Lower leg skin (tissue), 4 donors: ENCODE measurements around the gene GLYATL3. TPM values are rescaled to one million over a fixed set of nuclear protein-coding genes. Genes with fewer than 3 reads are reported as not detected.
"Not testable (repeated sequence)": the region's sequence is repeated elsewhere in the genome, so short reads cannot be mapped to it uniquely, and the experiment has no call there.

Experiments used
- DNase-seq, 2 donors: peaks; one replicate each; pipeline ENCODE4 v3.0.0-alpha.2; 2019; ENCODE audit warnings: low spot score in 2 of 2
- H3K4me3 ChIP-seq: fragments of 200-600 bp; sonication (generic); 2 replicates; pipeline ENCODE4 v1.5.1; 2017; ENCODE audit warnings: mild to moderate bottlenecking, low read depth; ENCODE audit not compliant: poor library complexity, severe bottlenecking
- POLR2A ChIP-seq, 2 donors: fragments of 450-650 bp; IDR thresholded peaks; one replicate each; pipeline ENCODE4 v1.6.1; 2016 to 2017; ENCODE audit warnings: antibody characterized with exemption in 2 of 2, mild to moderate bottlenecking in 1 of 2, moderate library complexity in 1 of 2
- WGBS, 2 donors: methylation state at CpG; one replicate each; pipeline ENCODE4 v1.1.5; 2018; 5-methylcytosine and 5-hydroxymethylcytosine counted together
- intact Hi-C: fragments of 100-400 bp; cut with DNase I; formaldehyde crosslinking; loops from one replicate; pipeline ENCODE4 v1.15.0; 2023; ENCODE audit warnings: low total_unique reads
- total RNA-seq, 4 donors: library from RNA; depleted of rRNA; stranded (reverse); fragments of >200 nt; gene quantifications; one replicate each; pipeline ENCODE4 v1.1.0, GENCODE V29; 2016
- TF ChIP-seq, protein P1 (sequence below), 3 donors: fragments of 450-650 bp; IDR thresholded peaks; one replicate each; pipeline ENCODE4 v1.5.1; 2016; ENCODE audit warnings: antibody characterized with exemption in 3 of 3, mild to moderate bottlenecking in 3 of 3, moderate library complexity in 2 of 3

GLYATL3 gene
- total RNA-seq, 4 donors from 2014 or later: not detected

- TF ChIP-seq, protein P1, sequence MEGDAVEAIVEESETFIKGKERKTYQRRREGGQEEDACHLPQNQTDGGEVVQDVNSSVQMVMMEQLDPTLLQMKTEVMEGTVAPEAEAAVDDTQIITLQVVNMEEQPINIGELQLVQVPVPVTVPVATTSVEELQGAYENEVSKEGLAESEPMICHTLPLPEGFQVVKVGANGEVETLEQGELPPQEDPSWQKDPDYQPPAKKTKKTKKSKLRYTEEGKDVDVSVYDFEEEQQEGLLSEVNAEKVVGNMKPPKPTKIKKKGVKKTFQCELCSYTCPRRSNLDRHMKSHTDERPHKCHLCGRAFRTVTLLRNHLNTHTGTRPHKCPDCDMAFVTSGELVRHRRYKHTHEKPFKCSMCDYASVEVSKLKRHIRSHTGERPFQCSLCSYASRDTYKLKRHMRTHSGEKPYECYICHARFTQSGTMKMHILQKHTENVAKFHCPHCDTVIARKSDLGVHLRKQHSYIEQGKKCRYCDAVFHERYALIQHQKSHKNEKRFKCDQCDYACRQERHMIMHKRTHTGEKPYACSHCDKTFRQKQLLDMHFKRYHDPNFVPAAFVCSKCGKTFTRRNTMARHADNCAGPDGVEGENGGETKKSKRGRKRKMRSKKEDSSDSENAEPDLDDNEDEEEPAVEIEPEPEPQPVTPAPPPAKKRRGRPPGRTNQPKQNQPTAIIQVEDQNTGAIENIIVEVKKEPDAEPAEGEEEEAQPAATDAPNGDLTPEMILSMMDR (IDR thresholded peaks at IDR 0.05): no peak
- TF ChIP-seq POLR2A (IDR thresholded peaks at IDR 0.05): no peak
- H3K4me3 ChIP-seq: peak overlapping the region; percentile 77
- intact Hi-C loops: no loop called here
- WGBS, 2 donors: 3 to 5% methylated on average over 7 of the region's 7 CpGs
- DNase-seq: no peak
Measured at GRCh38 chr6:49462599-49462926, 37.2 kb upstream of the GLYATL3 start.

DNA sequence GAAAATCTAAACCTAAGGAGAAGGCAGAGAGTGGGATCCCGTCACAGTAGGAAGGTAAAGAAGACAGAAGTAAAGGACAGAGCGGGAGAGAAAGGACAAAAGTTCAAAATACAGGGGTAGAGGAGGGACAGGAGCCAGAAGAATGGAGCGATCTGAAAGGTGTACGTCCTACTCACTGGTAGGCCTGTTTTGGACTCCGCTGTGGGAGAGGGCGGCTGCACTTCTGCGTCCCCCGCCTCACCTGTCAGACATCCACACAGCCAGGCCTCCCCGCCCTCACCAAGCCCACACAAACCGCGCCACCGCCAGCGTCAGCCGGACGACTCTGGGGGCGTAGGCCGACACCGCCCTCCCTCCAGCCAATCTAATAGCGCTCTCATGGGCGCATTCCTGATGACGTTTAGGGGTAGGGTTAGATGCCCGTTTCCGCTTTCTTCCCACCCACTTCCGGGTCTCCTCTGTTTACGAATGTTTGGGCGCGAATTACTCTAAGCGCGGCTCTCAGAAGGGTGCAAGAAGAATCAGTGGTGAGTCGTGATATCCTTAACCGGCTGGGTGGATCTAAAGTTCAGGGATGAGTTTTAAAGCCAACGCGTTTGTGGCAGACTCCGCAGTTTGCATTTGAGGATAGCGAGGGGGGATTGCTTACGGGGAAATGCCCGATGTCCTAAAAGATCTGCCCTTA, 36.7 kb upstream of the GLYATL3 start, which contains the start of the genes CENPQ and MMUT:
Gene CENPQ, plus strand, starts transcription at position 444 of the 685 bp plus-strand sequence. CDS start 6,807 bp downstream, outside the sequence.
Gene MMUT, minus strand, starts transcription at position 327 of the 685 bp plus-strand sequence. CDS start 3,787 bp downstream, outside the sequence.
- intact Hi-C loops: no loop called here
- WGBS, 2 donors: 0 to 1% methylated on average over 37 of the region's 37 CpGs
- peak; percentile 95 to 98 for DNase-seq
- peak within 1 kb of the TSS; percentile 77 for H3K4me3 ChIP-seq
- no peak for TF ChIP-seq POLR2A (IDR thresholded peaks at IDR 0.05)
- TF ChIP-seq, protein P1 (IDR thresholded peaks at IDR 0.05): no peak

DNA sequence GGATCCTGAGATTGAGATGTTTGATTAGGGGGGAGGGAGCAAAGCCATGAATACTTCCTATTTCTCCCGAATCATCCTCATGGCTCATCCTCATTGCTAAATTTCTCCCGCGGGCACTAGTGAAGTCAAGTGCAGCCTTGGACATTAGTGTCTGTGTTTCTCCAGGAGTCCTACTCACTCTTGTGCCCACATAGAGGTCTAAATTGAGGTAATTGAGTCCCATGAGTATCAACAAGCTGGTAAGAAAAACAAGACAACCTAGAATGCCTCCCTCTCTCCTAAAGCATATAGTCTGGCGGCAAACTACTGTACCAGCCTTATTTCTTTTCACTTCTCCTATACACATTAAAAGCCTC, 36.1 kb upstream of the GLYATL3 start:
- WGBS, 2 donors: 1% methylated on average over 4 of the region's 4 CpGs
- no peak for DNase-seq
- peak overlapping the region; percentile 77 for H3K4me3 ChIP-seq
- TF ChIP-seq, protein P1 (IDR thresholded peaks at IDR 0.05): no peak
- no peak for TF ChIP-seq POLR2A (IDR thresholded peaks at IDR 0.05)
- intact Hi-C loops: no loop called here

DNA sequence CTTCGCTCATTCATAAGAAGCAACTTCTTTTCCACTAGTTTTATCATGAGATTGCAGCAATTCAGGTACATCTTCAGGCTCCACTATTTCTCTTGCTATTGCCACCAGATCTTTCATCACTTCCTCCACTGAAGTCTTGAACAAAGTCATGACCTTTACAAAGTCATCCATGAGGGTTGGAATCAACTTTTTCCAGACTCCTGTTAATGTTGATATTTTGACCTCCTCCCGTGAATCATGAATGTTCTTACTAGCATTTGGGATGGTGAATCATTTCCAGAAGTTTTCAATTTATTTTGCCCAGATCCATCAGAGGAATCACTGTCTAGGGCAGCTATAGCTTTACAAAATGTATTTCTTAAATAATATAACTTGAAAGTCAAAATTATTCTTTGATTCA, 35.0 kb upstream of the GLYATL3 start:
- TF ChIP-seq POLR2A (IDR thresholded peaks at IDR 0.05): no peak
- TF ChIP-seq, protein P1 (IDR thresholded peaks at IDR 0.05): no peak
- 92 to 93% methylated on average over 2 of the region's 2 CpGs for WGBS, 2 donors
- intact Hi-C loops: no loop called here
- no peak for DNase-seq
- H3K4me3 ChIP-seq: no peak overlapping the region

- WGBS, 2 donors: 96 to 97% methylated on average over 9 of the region's 9 CpGs
- H3K4me3 ChIP-seq: no peak overlapping the region
- intact Hi-C loops: no loop called here
- TF ChIP-seq, protein P1 (IDR thresholded peaks at IDR 0.05): no peak
- TF ChIP-seq POLR2A (IDR thresholded peaks at IDR 0.05): no peak
- DNase-seq: no peak
Measured at GRCh38 chr6:49468042-49468441, 31.7 kb upstream of the GLYATL3 start.

- WGBS, 2 donors: 94 to 100% methylated on average over 2 of the region's 2 CpGs
- H3K4me3 ChIP-seq, DNase-seq, intact Hi-C loops: not testable (repeated sequence)
Measured at GRCh38 chr6:49476564-49476963, 23.2 kb upstream of the GLYATL3 start.
